K562 (cell line): ENCODE measurements around the gene ZC3H8. TPM values are rescaled to one million over a fixed set of nuclear protein-coding genes. Genes with fewer than 3 reads are reported as not detected.
A peak's percentile ranks its signal among the peaks of the same experiment; 100 is the strongest.

ENCODE experiments used
- ATAC-seq: fragments of 200-7000 bp; cut with Tn5 transposase; 3 replicates; pipeline ENCODE4 v1.9.1; 2020; ENCODE audit warnings: moderate library complexity
- BruUV-seq: library from RNA; stranded (reverse); fragments of 400-500 nt; replicated peaks from 2 replicates; lab custom pipeline; 2021; lab: Mats Ljungman, UMichigan
- CTCF ChIA-PET: fragments of 300-600 bp; formaldehyde crosslinking; extraction: SDS; loops from one replicate; lab custom pipeline; 2021; ENCODE audit warnings: low intra/inter-chr PET ratio; lab: Yijun Ruan, JAX
- POLR2A ChIA-PET: fragments of 300-600, 350-650 bp; sonication (Branson Sonifier 250); formaldehyde crosslinking; extraction: SDS; loops from one replicate; lab custom pipeline; 2021; ENCODE audit warnings: antibody characterized with exemption, inconsistent platforms; lab: Yijun Ruan, JAX
- DNase-seq, 4 experiments: peaks; one replicate each; pipeline versions ENCODE4 v3.0.0 to v3.0.0-alpha.2; 2011 to 2018; ENCODE audit warnings: low spot score in 3 of 4, mixed read lengths in 3 of 4; ENCODE audit errors: extremely low read depth in 1 of 4
- FAIRE-seq: peaks from 2 replicates; lab custom pipeline; 2011; peaks lifted over from hg19 to GRCh38; lab: Jason Lieb, UNC
- H2AFZ ChIP-seq: 2 replicates; pipeline ENCODE4 v1.6.0; 2011; ENCODE audit warnings: low read depth, low read length, control low read depth, inconsistent platforms
- H3K27ac ChIP-seq: fragments of 200-600 bp; 3 replicates; pipeline ENCODE4 v1.8.0; 2011; ENCODE audit warnings: low read depth, mild to moderate bottlenecking, control low read depth, inconsistent platforms, low read length, moderate library complexity, mixed read lengths; ENCODE audit errors: extremely low read depth
- H3K27me3 ChIP-seq, 2 experiments: fragments of 300-600 bp in 1 of 2; 2 replicates in 1 of 2; 3 replicates in 1 of 2; pipeline versions ENCODE4 v1.6.0 to v1.8.0; 2011; ENCODE audit warnings: inconsistent platforms in 2 of 2, low read length in 2 of 2, mild to moderate bottlenecking in 1 of 2, mixed read lengths in 1 of 2, moderate library complexity in 1 of 2; ENCODE audit not compliant: control insufficient read depth in 2 of 2, insufficient read depth in 2 of 2
- H3K36me3 ChIP-seq: fragments of 300-600 bp; 3 replicates; pipeline ENCODE4 v1.8.0; 2011; ENCODE audit warnings: mild to moderate bottlenecking, low read length, inconsistent platforms; ENCODE audit not compliant: control insufficient read depth, insufficient read depth
- H3K4me1 ChIP-seq, 2 experiments: fragments of 200-600 bp in 1 of 2; replicated peaks in 1 of 2; 2 replicates in 1 of 2; 3 replicates in 1 of 2; pipeline versions ENCODE4 v1.5.1 to v1.8.0; 2011; ENCODE audit warnings: inconsistent platforms in 2 of 2, low read length in 2 of 2, mild to moderate bottlenecking in 1 of 2, mixed read lengths in 1 of 2, moderate library complexity in 1 of 2; ENCODE audit not compliant: control insufficient read depth in 2 of 2, insufficient read depth in 2 of 2
- H3K4me2 ChIP-seq: 2 replicates; pipeline ENCODE4 v1.6.1; 2011; ENCODE audit warnings: low read length, control low read depth, inconsistent platforms, mixed read lengths; ENCODE audit not compliant: insufficient read depth
- H3K4me3 ChIP-seq: fragments of 200-600 bp; sonication (generic), shearing (Covaris generic); 2 replicates; pipeline ENCODE4 v1.5.1; 2016; ENCODE audit warnings: control low read depth, inconsistent platforms
- H3K79me2 ChIP-seq: fragments of 200-600 bp; 3 replicates; pipeline ENCODE4 v1.8.0; 2011; ENCODE audit warnings: low read length, inconsistent platforms; ENCODE audit not compliant: control insufficient read depth, insufficient read depth
- H3K9ac ChIP-seq, 2 experiments: 2 replicates each; pipeline versions ENCODE4 v1.6.0 to v1.6.1; 2011; ENCODE audit warnings: low read depth in 2 of 2, low read length in 2 of 2, control low read depth in 1 of 2, inconsistent platforms in 1 of 2, mild to moderate bottlenecking in 1 of 2, mixed read lengths in 1 of 2; ENCODE audit not compliant: insufficient read depth in 1 of 2
- H3K9me1 ChIP-seq: one replicate; pipeline ENCODE4 v1.6.0; 2011; ENCODE audit warnings: inconsistent platforms, mild to moderate bottlenecking, low read length, moderate library complexity; ENCODE audit not compliant: control insufficient read depth, insufficient read depth
- H3K9me3 ChIP-seq: replicated peaks from 2 replicates; pipeline ENCODE4 v1.5.1; 2011; ENCODE audit warnings: low read depth, low read length, inconsistent platforms; ENCODE audit not compliant: control insufficient read depth, insufficient read depth
- H4K20me1 ChIP-seq: replicated peaks from 2 replicates; pipeline ENCODE4 v1.6.1; 2011; ENCODE audit warnings: low read length, inconsistent platforms, mixed read lengths; ENCODE audit not compliant: control insufficient read depth, insufficient read depth
- ARID2 ChIP-seq: fragments of 450-650 bp; IDR thresholded peaks from 2 replicates; pipeline ENCODE4 v1.6.1; 2017; ENCODE audit warnings: antibody characterized with exemption, mild to moderate bottlenecking
- ARNT ChIP-seq, 2 experiments: fragments of 450-650 bp; IDR thresholded peaks; 2 replicates each; pipeline ENCODE4 v1.6.1; 2016; ENCODE audit warnings: mild to moderate bottlenecking in 1 of 2
- BRF1 ChIP-seq: IDR thresholded peaks from 3 replicates; pipeline ENCODE4 v1.6.1; 2011; ENCODE audit warnings: borderline replicate concordance, mild to moderate bottlenecking; ENCODE audit not compliant: insufficient read length; ENCODE audit errors: extremely low read depth
- CC2D1A ChIP-seq: fragments of 450-650 bp; IDR thresholded peaks from 2 replicates; pipeline ENCODE4 v1.6.1; 2017; ENCODE audit warnings: mild to moderate bottlenecking
- E2F5 ChIP-seq: sonication (generic); formaldehyde crosslinking; IDR thresholded peaks from 2 replicates; pipeline ENCODE4 v1.8.0; 2022; ENCODE audit warnings: mild to moderate bottlenecking, missing genetic modification reagents
- ETV6 ChIP-seq, 3 experiments: fragments of 150-350 bp in 1 of 3; sonication (generic) in 1 of 3; formaldehyde crosslinking in 1 of 3; IDR thresholded peaks; 2 replicates each; pipeline versions ENCODE4 v1.6.1 to v1.8.0; 2014 to 2022; ENCODE audit warnings: borderline replicate concordance in 2 of 3, low read depth in 2 of 3, antibody characterized with exemption in 1 of 3, low read length in 1 of 3, mild to moderate bottlenecking in 1 of 3, missing genetic modification reagents in 1 of 3
- EZH2 ChIP-seq: IDR thresholded peaks from 2 replicates; pipeline ENCODE4 v1.6.1; 2012; ENCODE audit warnings: low read depth, mild to moderate bottlenecking, inconsistent platforms, low read length, borderline replicate concordance
- FOXK1 ChIP-seq: sonication (generic); formaldehyde crosslinking; IDR thresholded peaks from 2 replicates; pipeline ENCODE4 v1.8.0; 2022; ENCODE audit warnings: missing genetic modification reagents, mild to moderate bottlenecking, borderline replicate concordance
- FUS ChIP-seq: fragments of 200-400 bp; formaldehyde crosslinking; optimal IDR thresholded peaks from 2 replicates; pipeline ENCODE3; 2017; ENCODE audit warnings: low read depth, low read length
- HEY1 ChIP-seq: fragments of 250-450 bp; sonication (Bioruptor Pico); IDR thresholded peaks from 2 replicates; pipeline ENCODE4 v1.5.0; 2020; ENCODE audit warnings: mild to moderate bottlenecking, moderate library complexity, borderline replicate concordance
- KLF10 ChIP-seq: fragments of 250-450 bp; sonication (Bioruptor Pico); IDR thresholded peaks from 2 replicates; pipeline ENCODE4 v1.6.1; 2021; ENCODE audit warnings: matching md5 sums
- MEIS2 ChIP-seq: fragments of 450-650 bp; IDR thresholded peaks from 2 replicates; pipeline ENCODE4 v1.6.1; 2014; ENCODE audit warnings: mild to moderate bottlenecking; ENCODE audit not compliant: partially characterized antibody
- MXI1 ChIP-seq: IDR thresholded peaks from 2 replicates; pipeline ENCODE4 v1.6.1; 2011; ENCODE audit warnings: low read depth, mild to moderate bottlenecking, improper control_type of control experiment, low read length
- NELFE ChIP-seq: IDR thresholded peaks from 2 replicates; pipeline ENCODE4 v1.6.1; 2011; ENCODE audit warnings: mild to moderate bottlenecking; ENCODE audit not compliant: insufficient read depth, insufficient read length
- NKRF ChIP-seq: fragments of 450-650 bp; IDR thresholded peaks from 2 replicates; pipeline ENCODE4 v1.6.1; 2016; ENCODE audit warnings: borderline replicate concordance
- PHB ChIP-seq: fragments of 250-450 bp; sonication (Bioruptor Pico); IDR thresholded peaks from 2 replicates; pipeline ENCODE4 v1.5.0; 2021
- PTBP1 ChIP-seq: fragments of 200-400 bp; formaldehyde crosslinking; IDR thresholded peaks from 2 replicates; pipeline ENCODE4 v1.6.1; 2017; ENCODE audit warnings: low read depth, low read length
- SRSF3 ChIP-seq: fragments of 200-400 bp; formaldehyde crosslinking; IDR thresholded peaks from 2 replicates; pipeline ENCODE4 v1.6.1; 2016; ENCODE audit warnings: mild to moderate bottlenecking, low read length, moderate library complexity; ENCODE audit not compliant: insufficient read depth
- TFE3 ChIP-seq: fragments of 450-650 bp; formaldehyde crosslinking; IDR thresholded peaks from 2 replicates; pipeline ENCODE4 v1.4.0; 2020; ENCODE audit warnings: mild to moderate bottlenecking, mixed read lengths
- WGBS: fragments of 100-300 bp; shearing (Covaris generic); methylation state at CpG from one replicate; pipeline ENCODE4 v1.1.6; 2016; ENCODE audit warnings: low coverage, mixed read lengths; ENCODE audit not compliant: insufficient coverage; ENCODE audit errors: missing lambda C conversion rate; 5-methylcytosine and 5-hydroxymethylcytosine counted together
- in situ Hi-C: fragments of 300-500 bp; cut with MboI; formaldehyde crosslinking; loops from 4 replicates; pipeline ENCODE4 v1.15.0; 2018; ENCODE audit warnings: inconsistent platforms, mixed read lengths
- intact Hi-C: fragments of 100-400 bp; cut with micrococcal nuclease; formaldehyde crosslinking; loops from 2 replicates; pipeline ENCODE4 v1.14.2; 2022
- polyA plus RNA-seq, 8 experiments: library from polyadenylated mRNA; depleted of rRNA in 4 of 8; stranded (reverse) in 5 of 8; unstranded in 3 of 8; fragments of >200 nt; fragmentation: Nextera tagmentation in 2 of 8; fragmentation: Illumina TruSeq in 1 of 8; extraction: Ambion mirVana in 2 of 8; extraction: Trizol in 1 of 8; gene quantifications; 2 replicates each; pipeline versions ENCODE4 v1.2.1 to v1.2.3, GENCODE V29; 2011 to 2014; ENCODE audit warnings: inconsistent platforms in 1 of 8, missing spikeins in 1 of 8
- total RNA-seq, 7 experiments: library from RNA; depleted of rRNA in 6 of 7; stranded (reverse); fragments of >200 nt in 6 of 7; fragmentation: Illumina TruSeq in 2 of 7; extraction: Trizol in 2 of 7; gene quantifications; 2 replicates each; pipeline versions ENCODE4 v1.2.1 to v1.2.3, GENCODE V29; 2011 to 2021; ENCODE audit warnings: low replicate concordance in 1 of 7

ZC3H8 gene
- total and polyA plus RNA-seq, 9 of the 15 experiments (the other 6 are each of a cell fraction or from before 2014, with no cell fraction given) = 11.6 to 41.5 (median 27.5) TPM

GRCh38 chr2:112184121-112184520 lies 70.7 kb downstream of the ZC3H8 start:
- Histone ChIP-seq H3K36me3 (no peaks in the 10 kb centered on the region), H4K20me1 (no peaks in the 10 kb centered on the region; the same call in 1 of the 2 replicates), H3K79me2 (no peaks in the 10 kb centered on the region), H3K9ac (no peak overlapping the region; a peak in 1 of 4 replicates), H3K9me3 (peaks cover 5% of the 10 kb centered on the region; the same call in 1 of the 2 replicates), H3K4me1 (peaks cover 14 to 21% of the 10 kb centered on the region in 2 experiments), H3K27me3 (no peaks in the 10 kb centered on the region), H3K4me2 (no peak overlapping the region), H3K27ac (no peak overlapping the region), H3K4me3 (no peak overlapping the region), H3K9me1 (no peaks in the 10 kb centered on the region), H2AFZ (0 out of 2 replicates have a peak overlapping the region, but pooled peaks have one; percentile 32)
- no TSS peak for BruUV-seq
- ChIA-PET POLR2A (no interaction called here), CTCF (no interaction called here)
- ATAC-seq = no peak
- 44% methylated on average over 8 of the region's 8 CpGs for WGBS
- intact Hi-C loops = no loop called here
- no peak for FAIRE-seq
- no peak for TF ChIP-seq MEIS2
- TF ChIP-seq PHB (CRISPR knock-in tag) = no peak
- no peak for TF ChIP-seq BRF1
- TF ChIP-seq MXI1 = no peak
- TF ChIP-seq ARID2 = no peak
- TF ChIP-seq ETV6 (IDR thresholded peaks at IDR 0.05; ENCODE audit: borderline replicate concordance in 1 of 2, low read depth in 2 of 2, low read length in 1 of 2) = no peak
- no peak for TF ChIP-seq ETV6 (CRISPR knock-in tag; IDR thresholded peaks at IDR 0.05; ENCODE audit: borderline replicate concordance)
- TF ChIP-seq CC2D1A = no peak
- TF ChIP-seq E2F5 (CRISPR knock-in tag) = no peak
- TF ChIP-seq FOXK1 (CRISPR knock-in tag) = no peak
- TF ChIP-seq NELFE = no peak
- no peak for TF ChIP-seq ARNT (IDR thresholded peaks at IDR 0.05)
- no peak for TF ChIP-seq TFE3 (CRISPR knock-in tag)
- no peak for TF ChIP-seq FUS
- TF ChIP-seq PTBP1 = no peak
- TF ChIP-seq EZH2 = no peak
- TF ChIP-seq NKRF = no peak
- no peak for TF ChIP-seq HEY1
- TF ChIP-seq KLF10 (CRISPR knock-in tag) = no peak
- no peak for TF ChIP-seq SRSF3
- in situ Hi-C loops = no loop called here
- no peak for DNase-seq
